Loucy (cell line): ENCODE measurements around the gene FBN1.

Experiments used
- H2AFZ ChIP-seq: fragments of 200-600 bp; sonication (generic); 2 replicates; pipeline ENCODE4 v1.6.0; 2016; ENCODE audit warnings: antibody characterized with exemption, mild to moderate bottlenecking, low read length, moderate library complexity
- H3F3A ChIP-seq: fragments of 200-600 bp; 2 replicates; pipeline ENCODE4 v1.6.0; 2016; ENCODE audit warnings: antibody characterized with exemption, low read depth, mild to moderate bottlenecking
- H3K27me3 ChIP-seq: fragments of 200-600 bp; sonication (generic); 2 replicates; pipeline ENCODE4 v1.6.1; 2014; ENCODE audit warnings: low read length, mild to moderate bottlenecking; ENCODE audit not compliant: insufficient read depth, poor library complexity, severe bottlenecking
- H3K36me3 ChIP-seq: fragments of 200-600 bp; sonication (generic); 2 replicates; pipeline ENCODE4 v1.6.1; 2016; ENCODE audit warnings: low read length; ENCODE audit not compliant: insufficient read depth
- H3K4me1 ChIP-seq: fragments of 200-600 bp; sonication (generic); 2 replicates; pipeline ENCODE4 v1.5.1; 2014; ENCODE audit warnings: low read length, mild to moderate bottlenecking; ENCODE audit not compliant: insufficient read depth, poor library complexity, severe bottlenecking
- H3K4me2 ChIP-seq: fragments of 200-600 bp; sonication (generic); 2 replicates; pipeline ENCODE4 v1.6.0; 2014; ENCODE audit warnings: antibody characterized with exemption, low read length, low read depth, mild to moderate bottlenecking; ENCODE audit not compliant: poor library complexity, severe bottlenecking
- H3K4me3 ChIP-seq: fragments of 200-600 bp; sonication (generic); 2 replicates; pipeline ENCODE4 v1.5.1; 2014; ENCODE audit warnings: low read length, mild to moderate bottlenecking, mixed read lengths; ENCODE audit not compliant: poor library complexity, severe bottlenecking
- H3K79me2 ChIP-seq: fragments of 200-600 bp; sonication (generic); 2 replicates; pipeline ENCODE4 v1.6.1; 2014; ENCODE audit warnings: low read length; ENCODE audit not compliant: insufficient read depth
- H3K9ac ChIP-seq: fragments of 200-600 bp; sonication (generic); 2 replicates; pipeline ENCODE4 v1.6.0; 2014; ENCODE audit warnings: mild to moderate bottlenecking, low read depth, low read length, moderate library complexity; ENCODE audit not compliant: poor library complexity, severe bottlenecking
- H3K9me2 ChIP-seq: fragments of 200-600 bp; sonication (generic); replicated peaks from 2 replicates; pipeline ENCODE4 v1.6.1; 2016; ENCODE audit warnings: low read depth, low read length, mixed read lengths
- H3K9me3 ChIP-seq: fragments of 200-600 bp; sonication (generic); 2 replicates; pipeline ENCODE4 v1.6.1; 2014; ENCODE audit warnings: mild to moderate bottlenecking, antibody characterized with exemption, low read length, low read depth; ENCODE audit not compliant: insufficient read depth
- H4K20me1 ChIP-seq: fragments of 200-600 bp; sonication (generic); 2 replicates; pipeline ENCODE4 v1.6.0; 2014; ENCODE audit warnings: antibody characterized with exemption, low read length, mild to moderate bottlenecking; ENCODE audit not compliant: insufficient read depth, poor library complexity, severe bottlenecking
- CTCF ChIP-seq: fragments of 200-600 bp; sonication (generic); conservative IDR thresholded peaks from 2 replicates; pipeline ENCODE4 v1.5.1; 2014; ENCODE audit warnings: mild to moderate bottlenecking, antibody characterized with exemption, low read length
- EZH2phosphoT487 ChIP-seq: fragments of 200-600 bp; IDR thresholded peaks from 2 replicates; pipeline ENCODE4 v1.6.1; 2018; ENCODE audit warnings: antibody characterized with exemption, mild to moderate bottlenecking, moderate library complexity, borderline replicate concordance

FBN1 gene

GRCh38 chr15:48384616-48385015 is 260.9 kb downstream of the FBN1 start:
- Histone ChIP-seq H3K79me2 (no peaks in the 10 kb centered on the region), H3K27me3 (no peaks in the 10 kb centered on the region), H3K4me1 (peaks cover 5% of the 10 kb centered on the region), H3K4me3 (no peak overlapping the region), H3K9ac (no peak overlapping the region), H3K9me3 (no peaks in the 10 kb centered on the region), H3K9me2 (no peaks in the 10 kb centered on the region), H2AFZ (no peak overlapping the region), H3F3A (no peaks in the 10 kb centered on the region), H4K20me1 (no peaks in the 10 kb centered on the region), H3K36me3 (no peaks in the 10 kb centered on the region), H3K4me2 (no peak overlapping the region)
- no peak for TF ChIP-seq EZH2phosphoT487
- no peak for TF ChIP-seq CTCF

GRCh38 chr15:48383031-48383430 is 262.5 kb downstream of the FBN1 start:
- Histone ChIP-seq H3K79me2 (no peaks in the 10 kb centered on the region), H3K9me2 (no peaks in the 10 kb centered on the region), H2AFZ (no peak overlapping the region), H4K20me1 (no peaks in the 10 kb centered on the region), H3K4me2 (no peak overlapping the region), H3K36me3 (no peaks in the 10 kb centered on the region), H3F3A (no peaks in the 10 kb centered on the region), H3K4me3 (no peak overlapping the region), H3K27me3 (no peaks in the 10 kb centered on the region), H3K4me1 (peaks cover 5% of the 10 kb centered on the region), H3K9me3 (no peaks in the 10 kb centered on the region), H3K9ac (no peak overlapping the region)
- TF ChIP-seq EZH2phosphoT487 (no peak), CTCF (no peak)

- peaks cover 5% of the 10 kb centered on the region for H3K4me1 ChIP-seq
- no peaks in the 10 kb centered on the region for H3K9me2 ChIP-seq
- no peaks in the 10 kb centered on the region for H3F3A ChIP-seq
- H3K27me3 ChIP-seq: no peaks in the 10 kb centered on the region
- H4K20me1 ChIP-seq: no peaks in the 10 kb centered on the region
- H3K4me2 ChIP-seq: no peak overlapping the region
- no peaks in the 10 kb centered on the region for H3K79me2 ChIP-seq
- H3K9ac ChIP-seq: no peak overlapping the region
- H2AFZ ChIP-seq: no peak overlapping the region
- no peak overlapping the region for H3K4me3 ChIP-seq
- no peaks in the 10 kb centered on the region; the same call in 1 of the 2 replicates for H3K9me3 ChIP-seq
- no peak for TF ChIP-seq CTCF
- no peak for TF ChIP-seq EZH2phosphoT487
- no peaks in the 10 kb centered on the region for H3K36me3 ChIP-seq
Observed at GRCh38 chr15:48381861-48382260, 263.6 kb downstream of the FBN1 start.
